HEK293 (cell line): ENCODE results near the gene DNM1.

Experiments used
- CTCF ChIA-PET: fragments of 350-600 bp; formaldehyde crosslinking; extraction: SDS; loops from one replicate; lab custom pipeline; 2021; ENCODE audit warnings: antibody characterized with exemption; lab: Yijun Ruan, JAX
- POLR2A ChIA-PET: fragments of 300-600 bp; formaldehyde crosslinking; extraction: SDS; loops from one replicate; lab custom pipeline; 2020; ENCODE audit warnings: antibody characterized with exemption, inconsistent platforms; lab: Yijun Ruan, JAX
- H3K27ac ChIP-seq: fragments of 200-500 bp; sonication (Bioruptor generic); 2 replicates; pipeline ENCODE4 v1.5.1; 2014; ENCODE audit warnings: low read depth, low read length, control low read depth, inconsistent platforms; ENCODE audit errors: extremely low read depth
- H3K36me3 ChIP-seq, 2 experiments: fragments of 200-500 bp in 1 of 2; sonication (Bioruptor generic) in 1 of 2; 1 replicate in 1 of 2; 2 replicates in 1 of 2; pipeline ENCODE4 v1.5.1; 2014 to 2017; ENCODE audit warnings: inconsistent platforms in 2 of 2, low read length in 2 of 2; ENCODE audit not compliant: control insufficient read depth in 2 of 2, insufficient read depth in 1 of 2
- H3K4me1 ChIP-seq: fragments of 200-500 bp; sonication (Bioruptor generic); 2 replicates; pipeline ENCODE4 v1.5.1; 2014; ENCODE audit warnings: mild to moderate bottlenecking, low read length, inconsistent platforms; ENCODE audit not compliant: control insufficient read depth, insufficient read depth
- H3K4me3 ChIP-seq: 2 replicates; pipeline ENCODE4 v1.5.1; 2011; ENCODE audit warnings: low read depth, mild to moderate bottlenecking, control low read depth, low read length, moderate library complexity
- H3K9me3 ChIP-seq: fragments of 200-500 bp; sonication (Bioruptor generic); 2 replicates; pipeline ENCODE4 v1.5.1; 2014; ENCODE audit warnings: low read depth, low read length, inconsistent platforms; ENCODE audit not compliant: control insufficient read depth, insufficient read depth
- MZF1 ChIP-seq: fragments of 450-650 bp; formaldehyde crosslinking; IDR thresholded peaks from 2 replicates; pipeline ENCODE4 v1.5.1; 2017; ENCODE audit warnings: missing biosample characterization, missing genetic modification characterization, borderline replicate concordance
- SP3 ChIP-seq: fragments of 450-650 bp; formaldehyde crosslinking; IDR thresholded peaks from 2 replicates; pipeline ENCODE4 v1.5.1; 2016; ENCODE audit warnings: missing biosample characterization, missing genetic modification characterization
- TRIM28 ChIP-seq: IDR thresholded peaks from 2 replicates; pipeline ENCODE4 v1.6.1; 2011; ENCODE audit warnings: low read length, control low read depth, borderline replicate concordance
- WT1 ChIP-seq: fragments of 450-650 bp; formaldehyde crosslinking; IDR thresholded peaks from 2 replicates; pipeline ENCODE4 v1.5.1; 2016; ENCODE audit warnings: missing biosample characterization, missing genetic modification characterization
- YY2 ChIP-seq: fragments of 450-650 bp; formaldehyde crosslinking; IDR thresholded peaks from 2 replicates; pipeline ENCODE4 v1.5.1; 2016; ENCODE audit warnings: missing biosample characterization, missing genetic modification characterization
- ZBTB11 ChIP-seq: fragments of 450-650 bp; formaldehyde crosslinking; conservative IDR thresholded peaks from 2 replicates; pipeline ENCODE4 v1.5.1; 2016; ENCODE audit warnings: low read depth, missing biosample characterization, missing genetic modification characterization
- ZBTB49 ChIP-seq: fragments of 450-650 bp; formaldehyde crosslinking; IDR thresholded peaks from 2 replicates; pipeline ENCODE4 v1.5.1; 2016; ENCODE audit warnings: missing biosample characterization, missing genetic modification characterization, low read depth
- ZNF416 ChIP-seq: fragments of 450-650 bp; formaldehyde crosslinking; IDR thresholded peaks from 2 replicates; pipeline ENCODE4 v1.5.1; 2016; ENCODE audit warnings: missing biosample characterization, missing genetic modification characterization
- ZNF513 ChIP-seq: fragments of 450-650 bp; IDR thresholded peaks from 2 replicates; pipeline ENCODE4 v1.5.1; 2018; ENCODE audit warnings: missing biosample characterization, missing genetic modification characterization
- ZNF837 ChIP-seq: fragments of 450-650 bp; formaldehyde crosslinking; IDR thresholded peaks from 2 replicates; pipeline ENCODE4 v1.5.1; 2016; ENCODE audit warnings: missing biosample characterization, missing genetic modification characterization
- ZSCAN5A ChIP-seq: fragments of 450-650 bp; formaldehyde crosslinking; IDR thresholded peaks from 2 replicates; pipeline ENCODE4 v1.5.1; 2016; ENCODE audit warnings: missing biosample characterization, missing genetic modification characterization

DNM1 gene

GRCh38 chr9:128253991-128254346 is 50.8 kb downstream of the DNM1 start:
- no peak overlapping the region for H3K27ac ChIP-seq

More at GRCh38 chr9:128253991-128254346, 50.8 kb downstream of the DNM1 start:
- CTCF ChIA-PET = interaction anchor here (0.5 to 2.1 kb wide), 9 partner anchors 11 to 187 kb away, joined by 3 to 9 read pairs (median 6); partner anchors contain the start of gene NAIF1
- peaks cover 0 to 43% of the 10 kb centered on the region in 2 experiments; a peak in 1 of 3 replicates for H3K36me3 ChIP-seq
- no peak overlapping the region for H3K4me3 ChIP-seq
- TF ChIP-seq ZNF513 (tag by site-specific recombination) (no peak), ZBTB11 (tag by site-specific recombination) (no peak), WT1 (tag by site-specific recombination) (no peak), SP3 (tag by site-specific recombination) (no peak), ZBTB49 (tag by site-specific recombination) (no peak), ZSCAN5A (tag by site-specific recombination) (no peak), ZNF416 (no peak), ZNF837 (tag by site-specific recombination) (no peak), MZF1 (no peak), TRIM28 (no peak), YY2 (no peak)
- TF ChIP-seq, all 188 proteins: peak for 0
- POLR2A ChIA-PET = interaction anchor here (0.7 kb wide), 1 partner anchor 54 kb away, joined by 3 read pairs; no protein-coding TSS in a partner anchor
- no peaks in the 10 kb centered on the region for H3K9me3 ChIP-seq
- no peaks in the 10 kb centered on the region for H3K4me1 ChIP-seq
